Stomach (tissue), 4 donors: Measurements from ENCODE around the gene FLNC.

Experiments used
- POLR2AphosphoS5 ChIP-seq, 3 donors: sonication (generic); formaldehyde crosslinking; IDR thresholded peaks; one replicate each; pipeline ENCODE4 v1.6.1; 2016; ENCODE audit warnings: antibody characterized with exemption in 3 of 3
- TF ChIP-seq, protein P1 (sequence below), 7 experiments: fragments of 450-650 bp in 4 of 7; fragments of 200-600 bp in 3 of 7; sonication (generic) in 3 of 7; IDR thresholded peaks; one replicate each; pipeline ENCODE4 v1.5.1; 2016 to 2019; ENCODE audit warnings: antibody characterized with exemption in 7 of 7, control low read depth in 2 of 7, mild to moderate bottlenecking in 1 of 7

DNA sequence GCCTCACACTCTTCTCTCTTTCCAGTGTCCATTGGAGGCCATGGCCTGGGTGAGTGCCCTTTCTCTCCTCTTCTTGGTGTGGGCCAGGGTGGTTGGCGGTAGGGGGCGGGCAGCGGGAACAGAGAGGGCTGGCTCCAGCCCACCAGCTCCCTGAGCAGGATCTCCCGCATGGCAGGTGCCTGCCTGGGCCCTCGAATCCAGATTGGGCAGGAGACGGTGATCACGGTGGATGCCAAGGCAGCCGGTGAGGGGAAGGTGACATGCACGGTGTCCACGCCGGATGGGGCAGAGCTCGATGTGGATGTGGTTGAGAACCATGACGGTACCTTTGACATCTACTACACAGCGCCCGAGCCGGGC, 18.9 kb downstream of the FLNC start:
- TF ChIP-seq POLR2AphosphoS5 (IDR thresholded peaks at IDR 0.05), result no peak
- TF ChIP-seq, protein P1, sequence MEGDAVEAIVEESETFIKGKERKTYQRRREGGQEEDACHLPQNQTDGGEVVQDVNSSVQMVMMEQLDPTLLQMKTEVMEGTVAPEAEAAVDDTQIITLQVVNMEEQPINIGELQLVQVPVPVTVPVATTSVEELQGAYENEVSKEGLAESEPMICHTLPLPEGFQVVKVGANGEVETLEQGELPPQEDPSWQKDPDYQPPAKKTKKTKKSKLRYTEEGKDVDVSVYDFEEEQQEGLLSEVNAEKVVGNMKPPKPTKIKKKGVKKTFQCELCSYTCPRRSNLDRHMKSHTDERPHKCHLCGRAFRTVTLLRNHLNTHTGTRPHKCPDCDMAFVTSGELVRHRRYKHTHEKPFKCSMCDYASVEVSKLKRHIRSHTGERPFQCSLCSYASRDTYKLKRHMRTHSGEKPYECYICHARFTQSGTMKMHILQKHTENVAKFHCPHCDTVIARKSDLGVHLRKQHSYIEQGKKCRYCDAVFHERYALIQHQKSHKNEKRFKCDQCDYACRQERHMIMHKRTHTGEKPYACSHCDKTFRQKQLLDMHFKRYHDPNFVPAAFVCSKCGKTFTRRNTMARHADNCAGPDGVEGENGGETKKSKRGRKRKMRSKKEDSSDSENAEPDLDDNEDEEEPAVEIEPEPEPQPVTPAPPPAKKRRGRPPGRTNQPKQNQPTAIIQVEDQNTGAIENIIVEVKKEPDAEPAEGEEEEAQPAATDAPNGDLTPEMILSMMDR (IDR thresholded peaks at IDR 0.05), result no peak
